HCT116 (cell line): Measurements from ENCODE around the gene TMTC2. TPM values are rescaled to one million over a fixed set of nuclear protein-coding genes. Genes with fewer than 3 reads are reported as not detected.

Source experiments
- ATAC-seq: fragments of 200-7000 bp; cut with Tn5 transposase; 2 replicates; pipeline ENCODE4 v1.9.1; 2020; ENCODE audit warnings: mild to moderate bottlenecking, moderate library complexity
- BruUV-seq: library from RNA; stranded (reverse); fragments of 400-500 nt; replicated peaks from 2 replicates; lab custom pipeline; 2021; lab: Mats Ljungman, UMichigan
- CTCF ChIA-PET: fragments of 300-600 bp; sonication (Branson Sonifier 250); formaldehyde crosslinking; loops from one replicate; lab custom pipeline; 2021; ENCODE audit warnings: antibody characterized with exemption; lab: Charles Lee
- POLR2A ChIA-PET: fragments of 300-600, 350-600 bp; sonication (Branson Sonifier 250); formaldehyde crosslinking; loops from one replicate; lab custom pipeline; 2021; ENCODE audit warnings: antibody characterized with exemption; lab: Charles Lee
- RAD21 ChIA-PET, 2 experiments: fragments of 300-600 bp; sonication (Branson Sonifier 250); formaldehyde crosslinking; loops; one replicate each; lab custom pipeline; 2023; ENCODE audit warnings: low total read pairs in 2 of 2; ENCODE audit not compliant: uncharacterized antibody in 2 of 2, unreplicated experiment in 2 of 2, low non-redundant PET in 1 of 2; lab: Charles Lee
- DNase-seq: peaks from one replicate; pipeline ENCODE4 v3.0.0-alpha.2; 2010; ENCODE audit warnings: low read depth, low spot score
- H2AFZ ChIP-seq: fragments of 200-600 bp; shearing (Covaris generic), sonication (generic); 2 replicates; pipeline ENCODE4 v1.6.1; 2017; ENCODE audit warnings: low read depth, mixed run types, mixed read lengths, antibody characterized with exemption, low read length; ENCODE audit not compliant: poor library complexity, severe bottlenecking
- H3K27ac ChIP-seq: 2 replicates; pipeline ENCODE4 v1.5.1; 2012; ENCODE audit warnings: low read depth, low read length
- H3K27me3 ChIP-seq: fragments of 200-600 bp; sonication (generic); 2 replicates; pipeline ENCODE4 v1.6.1; 2016; ENCODE audit warnings: mixed run types, low read length, mixed read lengths; ENCODE audit not compliant: insufficient read depth
- H3K36me3 ChIP-seq, 2 experiments: fragments of 200-500 bp in 1 of 2; fragments of 200-600 bp in 1 of 2; sonication (Bioruptor generic) in 1 of 2; sonication (generic) in 1 of 2; 2 replicates each; pipeline versions ENCODE4 v1.5.1 to v1.6.1; 2014 to 2016; ENCODE audit warnings: low read length in 2 of 2, inconsistent platforms in 1 of 2, mixed read lengths in 1 of 2, mixed run types in 1 of 2; ENCODE audit not compliant: insufficient read depth in 2 of 2, control insufficient read depth in 1 of 2
- H3K4me1 ChIP-seq, 2 experiments: fragments of 200-600 bp in 1 of 2; sonication (generic) in 1 of 2; 2 replicates each; pipeline versions ENCODE4 v1.5.1 to v1.6.1; 2012 to 2017; ENCODE audit warnings: low read length in 2 of 2, inconsistent platforms in 1 of 2, mild to moderate bottlenecking in 1 of 2, mixed read lengths in 1 of 2, mixed run types in 1 of 2, moderate library complexity in 1 of 2; ENCODE audit not compliant: insufficient read depth in 2 of 2, control insufficient read depth in 1 of 2
- H3K4me2 ChIP-seq: fragments of 200-600 bp; sonication (generic); 2 replicates; pipeline ENCODE4 v1.6.1; 2017; ENCODE audit warnings: mixed run types, low read length, mixed read lengths
- H3K4me3 ChIP-seq, 2 experiments: fragments of 200-600 bp in 1 of 2; sonication (generic) in 1 of 2; replicated peaks in 1 of 2; 2 replicates each; pipeline ENCODE4 v1.5.1; 2011 to 2016; ENCODE audit warnings: low read length in 2 of 2, control low read depth in 1 of 2, low read depth in 1 of 2, mild to moderate bottlenecking in 1 of 2, mixed read lengths in 1 of 2, mixed run types in 1 of 2
- H3K79me2 ChIP-seq: fragments of 200-600 bp; sonication (generic); 2 replicates; pipeline ENCODE4 v1.6.1; 2017; ENCODE audit warnings: mild to moderate bottlenecking, mixed run types, low read length, moderate library complexity, mixed read lengths; ENCODE audit not compliant: insufficient read depth
- H3K9ac ChIP-seq: fragments of 200-600 bp; sonication (generic); 2 replicates; pipeline ENCODE4 v1.6.1; 2016; ENCODE audit warnings: low read length, mixed read lengths
- H3K9me2 ChIP-seq: fragments of 200-600 bp; sonication (generic), shearing (Covaris generic); 2 replicates; pipeline ENCODE4 v1.6.1; 2017; ENCODE audit warnings: mixed run types, mild to moderate bottlenecking, moderate library complexity; ENCODE audit not compliant: insufficient read depth
- H3K9me3 ChIP-seq, 2 experiments: fragments of 200-500 bp in 1 of 2; fragments of 200-600 bp in 1 of 2; sonication (Bioruptor generic) in 1 of 2; sonication (generic) in 1 of 2; 2 replicates each; pipeline ENCODE4 v1.6.1; 2014 to 2017; ENCODE audit warnings: low read length in 2 of 2, mixed read lengths in 2 of 2, inconsistent platforms in 1 of 2, low read depth in 1 of 2, mild to moderate bottlenecking in 1 of 2, mixed run types in 1 of 2, moderate library complexity in 1 of 2; ENCODE audit not compliant: control insufficient read depth in 1 of 2, insufficient read depth in 1 of 2
- H4K20me1 ChIP-seq: fragments of 200-600 bp; sonication (generic), shearing (Covaris generic); 2 replicates; pipeline ENCODE4 v1.6.1; 2017; ENCODE audit warnings: mixed run types, mild to moderate bottlenecking, moderate library complexity; ENCODE audit not compliant: insufficient read depth
- ATF3 ChIP-seq: IDR thresholded peaks from 2 replicates; pipeline ENCODE4 v1.6.1; 2012
- CEBPB ChIP-seq: IDR thresholded peaks from 2 replicates; pipeline ENCODE4 v1.6.1; 2012; ENCODE audit warnings: low read depth
- CTCF ChIP-seq, 3 experiments: fragments of 200-600 bp in 1 of 3; sonication (generic) in 1 of 3; IDR thresholded peaks in 2 of 3; conservative IDR thresholded peaks in 1 of 3; 2 replicates each; pipeline ENCODE4 v1.5.1; 2012 to 2017; ENCODE audit warnings: low read depth in 2 of 3, low read length in 2 of 3, antibody characterized with exemption in 1 of 3, borderline replicate concordance in 1 of 3, control low read depth in 1 of 3, mild to moderate bottlenecking in 1 of 3, mixed read lengths in 1 of 3, mixed run types in 1 of 3, moderate library complexity in 1 of 3; ENCODE audit not compliant: insufficient read depth in 1 of 3
- EGR1 ChIP-seq: IDR thresholded peaks from 2 replicates; pipeline ENCODE4 v1.6.1; 2012; ENCODE audit warnings: low read depth
- ELF1 ChIP-seq: IDR thresholded peaks from 2 replicates; pipeline ENCODE4 v1.6.1; 2012; ENCODE audit warnings: low read depth, borderline replicate concordance
- EZH2 ChIP-seq: fragments of 200-600 bp; sonication (generic); IDR thresholded peaks from 2 replicates; pipeline ENCODE4 v1.6.1; 2017; ENCODE audit warnings: antibody characterized with exemption, mixed run types
- EZH2phosphoT487 ChIP-seq: fragments of 200-600 bp; IDR thresholded peaks from 2 replicates; pipeline ENCODE4 v1.6.1; 2018; ENCODE audit warnings: antibody characterized with exemption, borderline replicate concordance
- JUND ChIP-seq: IDR thresholded peaks from 2 replicates; pipeline ENCODE4 v1.6.1; 2012
- MAX ChIP-seq: IDR thresholded peaks from 2 replicates; pipeline ENCODE4 v1.6.1; 2012
- POLR2A ChIP-seq: IDR thresholded peaks from 2 replicates; pipeline ENCODE4 v1.7.0; 2011; ENCODE audit warnings: borderline replicate concordance; ENCODE audit not compliant: insufficient read depth, insufficient read length; ENCODE audit errors: extremely low read depth
- POLR2AphosphoS5 ChIP-seq: IDR thresholded peaks from 2 replicates; pipeline ENCODE4 v1.6.1; 2011; ENCODE audit warnings: mild to moderate bottlenecking, low read depth, low read length, moderate library complexity
- RAD21 ChIP-seq: IDR thresholded peaks from 2 replicates; pipeline ENCODE4 v1.6.1; 2012; ENCODE audit warnings: low read depth, mild to moderate bottlenecking
- REST ChIP-seq: IDR thresholded peaks from 2 replicates; pipeline ENCODE4 v1.6.1; 2012; ENCODE audit warnings: low read depth
- SIN3A ChIP-seq: IDR thresholded peaks from 2 replicates; pipeline ENCODE4 v1.6.1; 2012; ENCODE audit warnings: low read depth
- SP1 ChIP-seq: IDR thresholded peaks from 2 replicates; pipeline ENCODE4 v1.6.1; 2012; ENCODE audit warnings: low read depth
- SRF ChIP-seq: IDR thresholded peaks from 2 replicates; pipeline ENCODE4 v1.6.1; 2012; ENCODE audit warnings: low read depth
- TCF7L2 ChIP-seq: IDR thresholded peaks from 2 replicates; pipeline ENCODE4 v1.7.0; 2011; ENCODE audit warnings: borderline replicate concordance, inconsistent platforms; ENCODE audit not compliant: insufficient read depth, insufficient read length; ENCODE audit errors: extremely low read depth
- ZBTB33 ChIP-seq: IDR thresholded peaks from 2 replicates; pipeline ENCODE4 v1.6.1; 2011; ENCODE audit warnings: mild to moderate bottlenecking, low read length, moderate library complexity; ENCODE audit not compliant: insufficient replicate concordance; ENCODE audit errors: extremely low read depth
- ZFX ChIP-seq: fragments of 450-650 bp; IDR thresholded peaks from 2 replicates; pipeline ENCODE4 v1.6.1; 2017
- ZNF274 ChIP-seq: fragments of 200-500 bp; sonication (Bioruptor generic); IDR thresholded peaks from 2 replicates; pipeline ENCODE4 v1.6.1; 2014; ENCODE audit warnings: mild to moderate bottlenecking, low read depth, low read length, inconsistent platforms
- intact Hi-C: fragments of 100-400 bp; cut with micrococcal nuclease; formaldehyde crosslinking; loops from 2 replicates; pipeline ENCODE4 v1.10.0; 2022
- total RNA-seq: library from RNA; stranded (reverse); gene quantifications from one replicate; pipeline ENCODE4 v1.2.1, GENCODE V29; 2021; ENCODE audit not compliant: unreplicated experiment

TMTC2 gene
- total RNA-seq, 1 experiment from 2014 or later = 11.5 TPM

GRCh38 chr12:83005534-83006197, 319.0 kb downstream of the TMTC2 start:
- no peaks in the 10 kb centered on the region for H3K79me2 ChIP-seq
- H3K9me3 ChIP-seq = peaks cover 0 to 3% of the 10 kb centered on the region in 2 experiments; a peak in 1 of 4 replicates
- no peaks in the 10 kb centered on the region for H3K27me3 ChIP-seq
- H3K9ac ChIP-seq = no peak overlapping the region
- no peak overlapping the region for H3K4me3 ChIP-seq
- H2AFZ ChIP-seq = no peak overlapping the region
- no peak overlapping the region for H3K4me2 ChIP-seq
- ATAC-seq (no peak), DNase-seq (no peak)
- no TSS peak for BruUV-seq
- ChIA-PET CTCF (interaction anchor here (1.2 kb wide), 1 partner anchor 384 kb away, joined by 3 read pairs; no protein-coding TSS in a partner anchor), RAD21 (no interaction called here), POLR2A (no interaction called here)
- H4K20me1 ChIP-seq = no peaks in the 10 kb centered on the region
- intact Hi-C loops = loop anchor here (2.0 to 10.0 kb wide), 2 partner anchors 481 to 1497 kb away; no protein-coding TSS in a partner anchor
- H3K9me2 ChIP-seq = no peaks in the 10 kb centered on the region
- H3K4me1 ChIP-seq = no peaks in the 10 kb centered on the region
- no peak for TF ChIP-seq ZBTB33
- no peak for TF ChIP-seq SIN3A
- no peak for TF ChIP-seq ATF3
- no peak for TF ChIP-seq MAX
- no peak for TF ChIP-seq EZH2phosphoT487
- no peak for TF ChIP-seq ELF1
- no peak for TF ChIP-seq JUND
- no peak for TF ChIP-seq EGR1
- TF ChIP-seq POLR2A = no peak
- no peak for TF ChIP-seq TCF7L2
- TF ChIP-seq EZH2 = no peak
- no peak for TF ChIP-seq SRF
- TF ChIP-seq CTCF (IDR thresholded peaks at IDR 0.05 in 2 of 3, conservative IDR thresholded peaks at IDR 0.05 in 1 of 3; ENCODE audit: borderline replicate concordance in 1 of 3, insufficient read depth in 1 of 3, low read depth in 2 of 3, low read length in 2 of 3) = no peak
- TF ChIP-seq ZFX = no peak
- TF ChIP-seq ZNF274 = no peak
- TF ChIP-seq CEBPB = no peak
- TF ChIP-seq SP1 = no peak
- no peak for TF ChIP-seq RAD21
- TF ChIP-seq REST = no peak
- no peak for TF ChIP-seq POLR2AphosphoS5
- H3K27ac ChIP-seq = no peak overlapping the region
- no peaks in the 10 kb centered on the region; a peak in 1 of 4 replicates for H3K36me3 ChIP-seq
